Central memory CD4-positive, alpha-beta T cell (primary cell): ENCODE results near the gene GRIN2A.

Experiments
- DNase-seq: peaks from one replicate; pipeline ENCODE4 v3.0.0; 2022

GRIN2A gene

DNA sequence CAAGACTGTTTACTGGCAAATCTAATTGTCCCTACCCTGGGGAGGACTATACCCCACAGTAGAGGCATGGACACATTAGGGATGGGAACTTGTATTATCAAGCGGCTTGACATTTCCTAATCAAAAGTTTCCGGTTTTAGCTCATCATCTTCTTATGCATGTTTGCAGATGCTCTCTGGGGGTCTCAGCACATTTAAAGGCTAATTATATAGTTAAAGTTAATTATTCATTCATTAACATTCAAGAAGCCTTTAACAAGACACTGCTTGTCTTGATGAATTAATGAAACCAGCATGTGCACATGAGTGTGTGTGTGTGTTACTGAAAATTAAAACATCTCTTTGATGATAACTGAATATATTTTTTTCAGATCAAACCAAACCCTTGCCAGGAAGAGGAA, 377.1 kb downstream of the GRIN2A start:
- DNase-seq, result no peak

DNA sequence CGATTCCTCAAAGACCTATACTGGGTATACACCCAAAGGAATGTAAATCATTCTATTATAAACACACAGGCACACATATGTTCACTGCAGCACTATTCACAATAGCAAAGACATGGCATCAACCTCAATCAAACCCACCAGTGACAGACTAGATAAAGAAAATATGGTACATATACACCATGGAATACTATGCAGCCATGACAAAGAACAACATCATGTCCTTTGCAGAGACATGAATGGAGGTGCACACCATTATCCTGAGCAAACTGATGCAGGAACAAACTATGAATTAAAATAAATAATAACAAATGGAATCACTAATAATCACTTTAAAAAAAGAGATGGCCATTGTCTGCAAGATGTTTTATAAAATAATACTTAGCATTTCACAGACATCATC, 380.1 kb downstream of the GRIN2A start:
- no peak for DNase-seq

DNA sequence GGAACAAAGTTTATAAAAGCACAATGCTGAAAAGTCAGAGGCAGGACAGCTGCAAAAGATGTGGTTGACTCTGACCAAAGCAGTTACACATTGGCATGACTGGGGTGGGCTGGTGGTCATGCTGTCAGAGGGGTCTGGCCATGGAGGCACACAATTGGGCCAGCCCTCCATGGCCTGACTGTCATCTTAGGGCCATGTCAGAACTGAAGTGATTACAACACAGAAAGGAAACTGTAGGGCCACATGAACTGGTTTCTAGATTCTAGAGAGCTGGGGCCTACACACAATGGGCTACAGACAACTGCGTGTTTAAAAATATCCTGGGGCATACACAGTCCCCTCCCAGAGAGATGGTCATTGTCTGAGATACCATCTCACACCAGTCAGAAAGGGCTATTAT, 380.6 kb downstream of the GRIN2A start:
- DNase-seq, result no peak

DNA sequence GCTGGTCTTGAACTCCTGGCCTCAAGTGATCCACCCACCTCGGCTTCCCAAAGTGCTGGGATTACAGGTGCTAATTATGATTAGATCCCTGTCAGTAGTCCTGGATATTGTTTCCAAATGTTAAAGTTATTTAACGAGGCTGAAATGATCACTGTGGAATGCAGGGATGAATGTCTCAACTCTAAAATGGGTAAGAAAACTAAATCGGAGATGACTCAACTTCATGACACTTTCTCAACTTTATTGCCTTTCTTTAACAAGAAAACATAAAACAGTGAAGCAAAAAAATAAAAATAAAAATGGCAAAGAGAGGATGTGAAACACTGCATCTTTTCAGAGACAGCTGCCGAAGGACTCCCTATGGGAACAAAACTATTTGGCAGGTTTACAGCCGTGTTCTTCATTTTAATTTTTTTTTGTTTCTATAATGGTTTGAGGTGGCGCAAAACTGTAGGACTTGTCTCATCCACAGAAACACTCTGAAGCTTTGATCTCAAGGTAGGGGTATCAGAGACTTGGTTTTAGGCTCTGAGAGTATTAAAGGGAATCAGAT, 382.0 kb downstream of the GRIN2A start:
- no peak for DNase-seq

DNA sequence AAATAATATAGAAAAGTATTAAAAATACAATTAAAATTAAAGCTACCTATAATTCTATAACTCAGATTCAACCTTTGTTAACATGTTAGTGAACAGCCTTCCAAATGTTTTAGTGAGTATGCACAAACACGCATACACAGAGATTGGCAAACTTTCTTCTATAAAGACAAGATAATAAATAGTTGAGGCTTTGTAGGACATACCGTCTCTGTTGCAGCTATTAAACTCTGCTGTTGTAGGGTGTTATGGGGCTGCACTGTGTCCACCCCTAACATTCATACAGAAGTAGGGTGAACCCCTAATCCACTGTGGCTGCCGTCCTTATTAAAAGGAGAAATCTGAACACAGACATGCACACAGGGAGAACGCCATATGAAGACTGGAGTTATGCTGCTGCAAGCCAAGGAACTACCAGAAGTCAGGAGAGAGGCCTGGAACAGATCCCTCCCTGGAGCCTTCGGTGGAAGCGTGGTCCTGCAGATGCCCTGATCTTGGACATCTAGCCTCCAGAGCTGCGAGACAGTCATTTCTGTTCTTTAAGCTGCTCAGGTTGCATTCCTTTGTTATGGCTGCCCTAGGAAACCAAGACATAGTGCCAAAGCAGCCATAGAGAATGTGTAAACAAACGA, 383.2 kb downstream of the GRIN2A start:
- DNase-seq, result no peak

DNA sequence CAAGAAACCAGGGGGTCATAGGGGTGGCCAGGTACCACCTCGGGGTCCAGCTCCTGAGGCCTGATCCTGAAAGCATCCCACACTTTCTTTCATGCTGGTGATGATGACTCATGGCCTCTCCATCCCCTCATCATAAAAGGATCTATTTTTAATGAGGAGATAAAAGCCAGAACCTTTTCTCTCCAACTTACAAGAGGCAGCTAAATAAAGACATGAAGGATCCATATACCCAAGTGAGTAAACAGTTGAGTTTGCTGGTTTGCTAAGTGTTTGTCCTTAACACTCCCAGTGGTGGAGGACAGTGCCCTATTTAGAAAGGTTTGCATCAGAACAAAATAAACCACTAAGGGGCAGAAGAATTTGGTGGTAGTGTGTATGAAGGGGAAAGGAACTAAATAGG, 383.8 kb downstream of the GRIN2A start:
- DNase-seq, result no peak

DNA sequence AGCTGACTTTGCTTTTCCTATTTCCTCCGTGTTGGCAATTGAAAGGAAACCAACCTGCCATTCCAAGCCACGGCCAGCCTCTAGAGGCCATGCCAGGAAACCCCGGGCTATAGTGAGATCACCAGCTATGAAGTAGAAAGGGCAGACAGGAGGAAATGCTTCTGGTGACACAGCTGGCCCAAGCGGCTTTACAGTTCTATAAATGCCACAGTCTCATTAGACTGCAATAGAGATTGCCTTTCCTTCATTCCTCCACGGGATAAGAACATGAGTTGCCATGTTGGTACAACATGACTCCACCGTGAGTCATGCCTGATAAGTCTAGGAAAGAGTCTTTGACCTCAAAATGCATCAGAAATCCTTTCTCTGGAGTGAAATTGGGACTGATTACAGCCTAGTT, 384.9 kb downstream of the GRIN2A start:
- no peak for DNase-seq

DNA sequence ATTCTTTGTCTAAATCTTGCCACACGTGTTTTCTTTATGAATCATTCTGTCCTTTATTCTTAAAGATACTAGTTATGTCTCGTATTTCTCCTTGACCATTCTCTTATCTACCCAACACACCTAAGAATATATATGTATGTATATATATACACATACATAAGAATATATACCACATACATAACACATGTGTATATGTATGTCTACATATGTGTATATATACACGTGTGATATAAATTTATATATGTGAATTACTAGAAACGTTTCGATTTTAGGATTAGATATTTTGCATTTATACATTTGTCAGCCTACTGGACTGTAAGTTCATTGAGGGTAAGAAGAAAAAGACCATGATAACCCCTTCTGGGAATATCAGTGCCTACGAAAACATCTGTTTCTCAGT, 388.6 kb downstream of the GRIN2A start:
- no peak for DNase-seq

DNA sequence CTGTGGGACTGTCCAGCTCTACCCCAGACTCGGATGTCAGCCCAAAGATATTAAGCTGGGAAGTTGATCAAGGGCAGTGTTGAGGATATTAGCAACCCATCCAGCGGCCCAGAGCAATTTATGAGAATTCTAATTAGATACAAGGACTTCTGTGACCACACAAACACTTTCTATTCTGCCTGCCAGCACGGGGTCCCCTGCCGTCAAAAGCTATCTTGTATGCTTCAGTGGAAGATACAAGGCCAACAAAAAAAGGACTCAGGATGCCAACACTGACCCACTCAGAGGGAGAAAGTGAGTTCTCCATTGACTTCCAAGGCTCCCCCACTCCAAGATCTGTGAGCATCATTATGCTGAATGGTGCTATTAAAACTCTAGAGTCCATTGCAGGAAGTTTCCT, 390.7 kb downstream of the GRIN2A start:
- no peak for DNase-seq

DNA sequence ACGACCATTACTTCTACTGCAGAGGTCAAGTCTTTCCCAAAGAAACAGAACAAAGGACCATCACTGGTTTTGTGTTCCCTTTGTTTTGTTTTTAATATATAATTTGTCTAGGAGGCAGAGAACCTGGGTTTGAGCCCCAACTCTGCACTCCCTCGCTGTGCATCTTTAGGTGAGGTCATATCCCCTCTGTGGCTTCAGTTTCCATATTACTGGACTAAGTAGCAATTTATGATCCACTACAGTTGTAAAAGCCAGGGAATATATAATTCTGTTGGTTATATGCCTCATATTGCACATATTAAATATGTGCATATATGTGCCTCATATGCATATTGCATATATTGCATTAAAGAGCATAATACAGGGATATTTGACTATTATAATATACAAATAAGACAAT, 392.0 kb downstream of the GRIN2A start:
- no peak for DNase-seq

DNA sequence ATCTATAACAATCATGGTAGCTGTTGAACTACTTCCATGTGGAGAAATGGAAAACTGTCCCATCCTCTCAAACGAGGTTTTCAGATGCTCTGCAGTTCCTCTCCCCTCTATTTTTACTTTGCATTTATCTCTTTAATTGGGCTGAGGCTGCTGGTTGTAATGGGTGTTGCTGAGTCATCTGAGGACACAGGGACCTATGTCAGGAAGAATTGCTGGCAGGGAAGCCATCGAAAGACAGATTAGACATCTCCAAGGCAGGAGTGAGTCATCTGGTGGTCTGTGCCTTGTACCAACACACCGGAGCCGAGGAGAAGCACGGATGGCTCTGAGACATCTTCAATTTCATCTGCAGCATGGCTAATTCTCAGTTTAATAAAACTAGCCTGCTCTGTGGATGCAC, 394.5 kb downstream of the GRIN2A start:
- no peak for DNase-seq

DNA sequence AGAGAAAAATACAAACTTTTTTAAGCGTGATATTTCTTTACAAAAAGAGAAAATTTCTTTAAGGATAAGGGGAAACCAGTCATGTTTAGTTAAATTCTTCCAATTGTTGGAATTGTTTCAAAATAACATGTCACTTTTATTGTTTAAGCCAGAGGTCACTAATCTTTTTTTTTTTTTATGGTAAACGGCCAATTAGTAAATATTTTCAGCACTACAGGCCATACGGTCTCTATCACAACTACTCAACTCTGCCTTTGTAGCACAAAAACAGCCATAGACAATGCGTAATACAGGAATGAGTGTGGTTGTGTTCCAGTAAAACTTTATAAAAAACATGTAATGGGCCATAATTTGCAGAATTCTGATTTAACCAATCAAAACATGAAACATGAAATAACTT, 401.4 kb downstream of the GRIN2A start:
- DNase-seq, result no peak

DNA sequence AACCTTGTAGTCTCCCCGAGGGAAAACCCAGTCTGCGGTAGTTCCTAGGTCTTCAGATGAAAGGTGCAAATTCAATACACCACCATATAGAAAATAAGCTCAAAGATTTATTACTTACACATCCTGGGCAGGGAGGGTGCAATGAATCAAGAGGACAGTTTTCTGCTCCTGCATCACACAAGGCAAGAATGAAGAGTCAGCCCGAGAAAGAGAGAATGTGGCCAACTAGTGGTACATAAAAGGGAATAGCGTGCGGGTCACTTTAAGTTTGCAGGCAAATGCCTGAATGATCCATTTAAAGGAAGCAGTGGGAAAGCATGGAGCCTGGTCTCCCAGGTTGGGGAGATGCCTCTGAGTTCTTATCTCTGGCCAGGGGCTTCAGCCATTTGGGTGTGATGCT, 403.4 kb downstream of the GRIN2A start:
- no peak for DNase-seq

DNA sequence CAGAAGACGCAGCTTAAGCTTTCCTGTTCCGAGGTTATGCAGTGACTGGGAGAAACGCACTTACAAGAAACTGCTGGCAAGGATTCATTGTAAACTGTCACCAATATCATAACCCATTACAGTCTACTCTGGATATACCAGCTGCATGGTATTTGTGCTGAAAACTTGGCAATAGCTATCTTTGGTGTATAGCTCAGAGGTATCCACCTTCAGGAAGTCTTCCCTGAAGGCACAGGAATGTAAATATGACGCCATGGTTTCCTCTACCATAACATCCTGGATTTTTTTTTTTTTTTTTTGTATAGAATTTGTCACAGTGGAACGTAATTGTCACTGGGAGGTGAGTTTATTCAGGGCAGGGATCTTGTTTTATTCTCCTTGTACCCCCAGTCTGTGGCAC, 406.2 kb downstream of the GRIN2A start:
- no peak for DNase-seq

DNA sequence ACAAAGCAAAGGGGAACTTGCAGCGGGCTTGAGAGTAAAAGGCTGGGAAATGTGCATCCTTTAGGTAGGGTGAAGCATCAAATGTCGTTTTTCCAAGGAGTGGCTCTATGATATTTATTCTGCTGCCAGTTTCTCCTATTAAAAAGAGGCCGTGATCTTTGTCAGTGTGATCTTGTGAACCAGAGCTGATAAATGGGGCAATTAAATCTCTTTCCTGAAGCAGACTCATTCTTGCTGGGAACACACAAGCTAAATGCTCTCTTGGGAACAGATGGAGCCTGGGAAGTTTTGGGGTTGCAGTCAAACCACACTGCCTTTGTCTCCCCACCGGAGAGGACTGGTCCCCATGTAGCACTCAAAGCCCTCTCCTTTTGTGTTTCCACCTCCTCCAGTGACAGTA, 408.9 kb downstream of the GRIN2A start:
- DNase-seq, result no peak

DNA sequence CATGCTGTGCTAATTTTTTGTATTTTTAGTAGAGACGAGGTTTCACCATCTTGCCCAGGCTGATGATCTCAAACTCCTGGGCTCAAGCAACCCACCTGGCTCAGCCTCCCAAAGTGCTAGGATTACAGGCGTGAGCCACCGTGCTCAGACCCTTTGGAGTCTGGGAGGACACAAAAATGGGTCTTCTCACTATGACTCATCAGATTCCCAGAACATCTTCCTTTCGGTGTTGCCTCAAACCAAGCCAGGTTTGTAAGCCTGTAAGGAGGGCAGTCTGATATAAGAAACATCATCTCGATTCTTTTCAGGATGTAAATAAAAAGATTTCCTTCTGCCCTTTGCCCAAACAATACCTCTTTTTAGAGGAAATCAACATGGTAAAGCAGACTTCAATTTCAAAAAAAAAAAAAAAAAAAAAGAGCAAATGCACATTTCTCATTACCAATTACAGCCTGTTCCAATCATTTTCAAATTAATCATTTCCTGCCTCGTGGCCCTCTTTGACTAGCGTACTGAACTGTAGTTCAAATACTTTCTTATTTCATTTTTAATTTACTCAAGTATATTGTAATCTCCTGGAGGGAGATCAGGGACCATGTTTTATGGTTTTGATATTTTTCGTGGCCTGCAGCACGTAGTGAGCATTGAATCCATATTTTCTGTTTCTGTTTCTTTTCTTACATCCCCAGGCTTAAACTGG, 409.6 kb downstream of the GRIN2A start:
- DNase-seq, result no peak

DNA sequence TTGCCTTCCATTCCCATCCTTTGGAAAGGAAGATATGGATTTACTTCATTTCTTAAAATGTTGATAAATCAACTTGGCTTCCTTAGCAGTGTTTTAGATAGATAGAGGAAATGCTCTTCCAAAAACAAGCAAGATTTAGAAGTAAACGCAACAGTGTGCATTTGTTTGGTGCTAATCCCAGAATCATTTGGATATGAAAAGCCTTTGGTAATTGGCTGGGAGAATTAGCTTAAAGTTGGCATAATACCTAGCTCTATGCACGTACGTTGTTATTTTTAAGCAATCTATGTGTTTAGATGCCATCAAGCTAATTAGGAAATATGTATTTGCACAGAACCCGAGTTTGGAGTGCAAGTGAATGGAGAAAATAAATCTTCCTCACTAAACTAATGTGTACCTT, 415.3 kb downstream of the GRIN2A start:
- no peak for DNase-seq

DNA sequence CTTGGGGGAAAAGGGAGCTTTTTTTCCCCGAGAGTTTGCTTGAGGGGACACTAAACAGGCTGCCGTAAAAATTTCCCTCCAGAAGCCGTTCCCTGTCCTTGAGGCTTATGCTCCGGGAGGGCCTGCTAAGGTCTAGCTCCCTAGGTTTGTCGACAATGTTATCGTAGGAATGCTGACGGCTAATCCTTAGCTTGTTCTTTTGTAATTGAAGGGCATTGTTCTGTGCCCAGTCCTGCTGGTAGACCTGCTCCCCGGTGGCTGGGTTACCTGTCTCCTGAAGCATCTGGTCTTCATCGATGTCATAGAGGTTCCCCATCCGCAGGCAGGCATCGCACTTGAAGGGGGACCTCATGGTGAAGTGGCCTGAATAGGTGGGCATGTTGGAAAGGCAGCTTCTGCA, 418.7 kb downstream of the GRIN2A start:
- no peak for DNase-seq

DNA sequence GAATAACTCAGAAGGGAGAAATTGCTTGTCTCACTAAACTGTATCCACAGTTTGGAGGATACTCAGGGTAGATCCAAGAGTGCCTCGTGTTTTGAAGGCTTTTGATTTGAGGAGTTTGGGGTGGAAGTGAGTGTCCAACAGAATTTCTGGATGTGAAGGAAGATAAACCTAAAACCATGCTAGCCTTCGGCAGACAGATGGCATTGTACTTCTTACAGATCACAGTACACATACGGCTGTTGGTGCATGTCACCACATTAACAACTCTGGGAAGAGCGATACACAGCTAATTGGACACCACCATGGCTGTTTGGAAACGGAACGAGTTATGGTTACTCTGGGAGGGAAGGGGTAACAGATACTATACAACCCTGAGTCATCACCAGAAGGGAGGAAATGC, 420.4 kb downstream of the GRIN2A start:
- DNase-seq, result no peak

DNA sequence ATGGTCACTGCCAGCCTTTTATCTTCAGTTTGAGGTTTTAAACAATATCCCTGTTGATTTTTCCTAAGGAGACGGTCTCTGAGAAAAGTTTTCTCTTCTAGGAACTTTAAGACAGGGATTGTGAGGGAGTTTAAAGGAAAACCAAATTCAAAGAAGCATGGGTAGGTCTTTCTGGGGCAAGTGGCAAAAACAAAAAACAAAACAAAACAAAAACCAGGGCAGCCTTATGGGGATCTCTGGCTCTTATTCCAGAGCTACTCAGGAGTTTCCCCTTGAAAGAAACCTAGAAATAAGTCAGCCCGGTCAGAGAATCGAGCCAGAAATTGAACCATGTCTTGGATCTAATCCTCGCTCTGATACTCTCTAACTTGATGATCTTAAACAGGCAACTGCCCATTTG, 424.5 kb downstream of the GRIN2A start:
- no peak for DNase-seq

DNA sequence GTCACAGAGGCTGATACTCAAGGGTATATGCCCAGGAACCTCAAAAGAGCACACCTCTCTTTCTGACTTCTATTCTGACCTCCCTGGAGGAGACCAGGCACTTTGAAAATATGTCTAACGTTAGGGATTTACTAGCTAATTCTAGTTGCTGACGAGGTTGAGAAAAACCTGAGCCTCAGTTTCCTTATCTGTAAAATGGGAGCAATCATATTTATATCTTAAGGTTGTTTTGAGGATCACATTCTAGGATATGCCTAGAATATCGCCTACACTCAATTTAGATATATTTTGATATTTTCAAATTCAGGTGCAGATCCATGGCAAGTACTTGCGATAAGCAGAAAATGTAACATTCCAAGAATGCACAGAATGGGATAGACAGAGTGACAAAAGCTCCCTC, 425.8 kb downstream of the GRIN2A start:
- DNase-seq, result no peak

DNA sequence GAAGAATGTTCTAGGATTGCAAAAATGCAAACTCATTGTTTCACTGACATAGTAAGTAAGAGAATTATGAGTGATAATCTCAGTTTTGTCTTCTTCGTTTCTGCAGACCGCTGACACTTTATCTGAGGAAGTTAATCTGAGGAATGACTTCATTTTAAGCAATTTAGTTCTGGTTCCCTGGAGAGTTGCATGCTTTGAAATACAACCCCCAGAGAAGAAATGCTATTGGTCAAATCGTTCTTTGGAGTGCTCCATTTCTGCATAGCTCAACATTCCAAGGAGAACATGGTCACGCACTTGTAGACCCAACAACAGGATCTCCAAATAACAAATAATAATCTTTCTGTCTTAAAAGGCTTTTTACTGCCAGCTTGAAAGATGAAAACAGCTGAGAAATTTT, 427.1 kb downstream of the GRIN2A start:
- no peak for DNase-seq

DNA sequence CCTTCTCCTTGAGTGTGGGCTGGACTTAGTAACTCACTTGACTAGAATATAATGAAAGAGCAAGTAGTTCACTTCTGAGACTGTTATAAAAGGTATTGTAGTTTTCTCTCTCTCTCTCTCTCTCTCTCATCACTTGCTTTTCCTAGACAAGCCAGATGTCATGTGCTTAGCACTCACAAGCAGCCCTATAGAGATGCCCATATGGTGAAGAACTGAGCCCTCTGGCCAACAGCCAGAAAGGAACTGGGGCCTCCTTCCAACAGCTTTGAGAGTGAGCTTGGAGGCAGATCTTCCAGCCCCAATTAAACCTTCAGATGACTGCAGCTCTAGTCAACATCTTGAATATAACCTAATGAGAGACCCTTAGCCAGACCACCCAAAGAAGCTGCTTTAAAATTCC, 440.5 kb downstream of the GRIN2A start:
- DNase-seq, result no peak

DNA sequence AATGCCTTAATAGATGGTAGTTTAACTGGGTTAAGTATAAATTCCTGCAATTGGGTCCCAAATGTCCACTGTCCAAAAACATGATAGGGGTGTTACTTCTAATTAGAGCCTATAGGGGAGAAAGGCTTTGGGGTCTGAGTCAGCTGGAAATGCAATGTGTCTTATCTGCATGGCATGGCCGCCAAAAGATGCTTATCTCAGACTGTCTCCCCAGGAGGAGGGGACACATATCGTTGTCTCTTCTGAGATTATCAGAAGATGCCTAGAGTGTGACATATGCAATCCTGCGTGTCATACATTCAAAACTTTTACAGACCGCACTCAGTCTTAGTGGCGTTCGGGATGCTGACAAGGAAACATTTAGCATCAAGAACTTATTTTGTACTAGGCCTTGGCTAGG, 442.9 kb downstream of the GRIN2A start:
- no peak for DNase-seq

DNA sequence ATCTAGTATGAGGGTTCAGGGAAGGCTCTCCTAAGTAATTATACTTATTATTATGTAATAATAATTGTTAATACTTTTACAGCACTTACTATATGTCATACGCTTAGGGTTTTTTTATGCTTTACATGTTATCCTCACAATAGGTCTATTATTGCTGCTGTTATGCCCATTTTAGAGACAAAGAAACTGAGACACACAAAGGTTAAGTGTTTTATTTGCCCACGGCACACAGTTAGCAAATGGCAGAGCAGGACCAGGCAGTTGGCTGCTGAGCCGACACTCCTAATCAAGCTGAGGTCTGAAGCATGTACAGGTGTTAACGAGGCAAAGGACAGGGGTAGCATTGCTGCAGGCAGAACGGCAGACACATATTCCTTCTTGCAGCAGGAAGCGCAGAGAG, 443.5 kb downstream of the GRIN2A start:
- no peak for DNase-seq
